ENCODE measurements around the gene JARID2. TPM values are rescaled to one million over a fixed set of nuclear protein-coding genes. Genes with fewer than 3 reads are reported as not detected.

JARID2 gene
- total RNA-seq = 10 to 100 TPM; 19.3 to 20.1 TPM

GRCh38 chr6:15245361-15246216, at the start of gene JARID2:
JARID2 (plus strand) TSS chr6:15246069; CDS start chr6:15246540, 471 bp downstream.
- Mint-ChIP-seq H3K36me3 (peaks cover 11% of the 10 kb centered on the region), H3K4me3 (peak within 1 kb of the TSS; percentile 96), H3K27me3 (no peaks in the 10 kb centered on the region), H3K4me1 (peaks cover 22% of the 10 kb centered on the region), H3K9me3 (no peaks in the 10 kb centered on the region), H3K27ac (peak within 1 kb of the TSS; percentile 99)
- DNase-seq = peak; percentile 93

GRCh38 chr6:15200087-15200486, 45.8 kb upstream of the JARID2 start:
- no peaks in the 10 kb centered on the region for H3K27me3 Mint-ChIP-seq
- H3K4me3 Mint-ChIP-seq = no peak overlapping the region
- DNase-seq = no peak
- no peaks in the 10 kb centered on the region for H3K9me3 Mint-ChIP-seq
- no peaks in the 10 kb centered on the region for H3K4me1 Mint-ChIP-seq
- H3K36me3 Mint-ChIP-seq = no peaks in the 10 kb centered on the region
- H3K27ac Mint-ChIP-seq = no peak overlapping the region

GRCh38 chr6:15205321-15205720, 40.5 kb upstream of the JARID2 start:
- no peak overlapping the region for H3K27ac Mint-ChIP-seq
- DNase-seq = no peak
- no peaks in the 10 kb centered on the region for H3K36me3 Mint-ChIP-seq
- H3K4me1 Mint-ChIP-seq = peaks cover 4% of the 10 kb centered on the region
- H3K9me3 Mint-ChIP-seq = no peaks in the 10 kb centered on the region
- H3K4me3 Mint-ChIP-seq = no peak overlapping the region
- H3K27me3 Mint-ChIP-seq = no peaks in the 10 kb centered on the region

GRCh38 chr6:15206887-15207286, 39.0 kb upstream of the JARID2 start:
- H3K4me3 Mint-ChIP-seq = no peak overlapping the region
- no peak overlapping the region for H3K27ac Mint-ChIP-seq
- DNase-seq = no peak
- H3K27me3 Mint-ChIP-seq = no peaks in the 10 kb centered on the region
- no peaks in the 10 kb centered on the region for H3K9me3 Mint-ChIP-seq
- no peaks in the 10 kb centered on the region for H3K36me3 Mint-ChIP-seq
- H3K4me1 Mint-ChIP-seq = peaks cover 4% of the 10 kb centered on the region

GRCh38 chr6:15207923-15208322, 37.9 kb upstream of the JARID2 start:
- H3K27ac Mint-ChIP-seq = no peak overlapping the region

GRCh38 chr6:15213838-15214400, 31.9 kb upstream of the JARID2 start:
- H3K4me1 Mint-ChIP-seq = no peaks in the 10 kb centered on the region
- no peaks in the 10 kb centered on the region for H3K36me3 Mint-ChIP-seq
- DNase-seq = no peak
- H3K9me3 Mint-ChIP-seq = no peaks in the 10 kb centered on the region
- no peaks in the 10 kb centered on the region for H3K27me3 Mint-ChIP-seq
- no peak overlapping the region for H3K4me3 Mint-ChIP-seq
- no peak overlapping the region for H3K27ac Mint-ChIP-seq

More at GRCh38 chr6:15207923-15208322, 37.9 kb upstream of the JARID2 start:
- H3K9me3 Mint-ChIP-seq = no peaks in the 10 kb centered on the region
- H3K4me3 Mint-ChIP-seq = no peak overlapping the region
- no peak for DNase-seq
- H3K27me3 Mint-ChIP-seq = no peaks in the 10 kb centered on the region
- peaks cover 4% of the 10 kb centered on the region for H3K4me1 Mint-ChIP-seq
- no peaks in the 10 kb centered on the region for H3K36me3 Mint-ChIP-seq

DNA sequence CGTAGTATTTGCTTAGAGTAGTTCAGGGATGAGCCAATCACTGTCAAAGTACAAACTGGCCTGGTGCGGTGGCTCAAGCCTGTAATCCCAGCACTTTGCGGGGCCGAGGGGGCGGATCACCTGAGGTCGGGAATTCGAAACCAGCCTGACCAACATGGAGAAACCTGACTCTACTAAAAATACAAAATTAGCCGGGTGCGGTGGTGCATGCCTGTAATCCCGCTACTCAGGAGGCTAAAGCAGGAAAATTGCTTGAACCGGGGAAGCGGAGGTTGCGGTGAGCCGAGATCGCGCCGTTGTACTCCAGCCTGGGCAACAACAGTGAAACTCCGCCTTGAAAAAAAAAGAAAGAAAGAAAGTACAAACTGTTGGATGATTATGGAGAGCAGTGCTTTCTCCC, 27.5 kb upstream of the JARID2 start:
- H3K27ac Mint-ChIP-seq = no peak overlapping the region
- H3K4me1 Mint-ChIP-seq = no peaks in the 10 kb centered on the region
- DNase-seq = no peak
- H3K36me3 Mint-ChIP-seq = no peaks in the 10 kb centered on the region
- H3K27me3 Mint-ChIP-seq = no peaks in the 10 kb centered on the region
- H3K9me3 Mint-ChIP-seq = no peaks in the 10 kb centered on the region
- H3K4me3 Mint-ChIP-seq = no peak overlapping the region

DNA sequence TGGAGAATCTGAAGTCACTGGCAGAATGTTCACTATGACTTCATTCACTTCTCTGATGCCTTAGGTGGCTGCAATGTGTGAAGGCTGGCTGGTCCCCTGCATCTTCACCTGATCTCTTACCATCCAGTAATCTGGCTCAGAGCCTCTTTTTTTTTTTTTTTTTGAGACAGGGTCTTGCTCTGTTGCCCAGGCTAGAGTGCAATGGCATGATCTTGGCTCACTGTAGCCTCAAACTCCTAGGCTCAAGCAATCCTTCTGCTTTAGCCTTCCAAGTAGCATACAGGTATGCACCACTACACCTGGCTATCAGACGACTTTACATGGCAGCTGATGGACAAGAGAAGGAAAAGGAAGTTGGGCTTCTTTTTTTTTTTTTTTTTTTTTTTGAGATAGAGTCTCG, 25.8 kb upstream of the JARID2 start:
- no peak overlapping the region for H3K4me3 Mint-ChIP-seq
- no peak for DNase-seq

GRCh38 chr6:15227827-15228318, 18.0 kb upstream of the JARID2 start:
- DNase-seq = no peak
- no peaks in the 10 kb centered on the region for H3K36me3 Mint-ChIP-seq
- H3K4me3 Mint-ChIP-seq = no peak overlapping the region
- no peaks in the 10 kb centered on the region for H3K27me3 Mint-ChIP-seq
- no peaks in the 10 kb centered on the region for H3K9me3 Mint-ChIP-seq
- H3K27ac Mint-ChIP-seq = no peak overlapping the region
- H3K4me1 Mint-ChIP-seq = no peaks in the 10 kb centered on the region

More for the DNA sequence above, 25.8 kb upstream of the JARID2 start:
- no peaks in the 10 kb centered on the region for H3K9me3 Mint-ChIP-seq
- H3K4me1 Mint-ChIP-seq = no peaks in the 10 kb centered on the region
- no peaks in the 10 kb centered on the region for H3K27me3 Mint-ChIP-seq
- no peak overlapping the region for H3K27ac Mint-ChIP-seq
- no peaks in the 10 kb centered on the region for H3K36me3 Mint-ChIP-seq

GRCh38 chr6:15230827-15231226, 15.0 kb upstream of the JARID2 start:
- Mint-ChIP-seq H3K4me3 (no peak overlapping the region), H3K27ac (no peak overlapping the region), H3K4me1 (no peaks in the 10 kb centered on the region), H3K27me3 (no peaks in the 10 kb centered on the region), H3K9me3 (no peaks in the 10 kb centered on the region), H3K36me3 (no peaks in the 10 kb centered on the region)
- no peak for DNase-seq

GRCh38 chr6:15232836-15233510, 12.9 kb upstream of the JARID2 start:
- H3K4me3 Mint-ChIP-seq = no peak overlapping the region
- no peaks in the 10 kb centered on the region for H3K9me3 Mint-ChIP-seq

DNA sequence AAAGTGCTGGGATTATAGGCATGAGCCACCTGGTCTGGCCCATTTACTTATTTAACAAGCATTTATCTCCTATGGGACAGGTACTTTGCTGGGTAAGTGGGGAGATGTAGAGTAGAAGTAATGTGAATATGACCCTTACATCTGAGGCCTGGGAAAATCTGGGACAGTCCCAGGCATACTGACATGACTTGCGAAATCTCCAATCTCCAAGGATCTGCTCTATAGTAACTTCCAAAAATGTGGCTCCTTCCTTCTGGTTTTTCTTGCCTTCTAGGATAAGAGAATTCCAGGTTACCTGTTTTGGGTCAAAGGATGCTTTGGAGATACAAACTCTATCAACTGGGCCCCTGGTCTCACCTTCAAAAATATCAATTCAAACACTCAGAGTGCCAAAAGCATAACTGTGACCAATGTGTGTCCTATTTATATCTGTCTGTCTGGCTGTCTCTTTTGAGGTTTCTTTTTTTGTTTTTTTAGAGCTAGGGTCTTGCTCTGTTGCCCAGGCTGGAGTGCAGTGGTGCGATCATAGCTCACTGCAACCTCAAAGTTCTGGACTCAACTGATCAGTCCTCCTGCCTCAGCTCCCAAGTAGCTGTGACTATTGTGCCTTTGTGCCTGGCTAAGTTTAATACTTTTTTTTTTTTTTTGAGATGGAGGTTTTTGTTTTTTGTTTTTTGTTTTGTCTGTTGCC, 11.7 kb upstream of the JARID2 start:
- H3K27me3 Mint-ChIP-seq = no peaks in the 10 kb centered on the region
- no peak overlapping the region for H3K27ac Mint-ChIP-seq
- no peaks in the 10 kb centered on the region for H3K9me3 Mint-ChIP-seq
- H3K4me1 Mint-ChIP-seq = no peaks in the 10 kb centered on the region
- no peaks in the 10 kb centered on the region for H3K36me3 Mint-ChIP-seq
- no peak overlapping the region for H3K4me3 Mint-ChIP-seq
- no peak for DNase-seq

More at GRCh38 chr6:15232836-15233510, 12.9 kb upstream of the JARID2 start:
- no peaks in the 10 kb centered on the region for H3K27me3 Mint-ChIP-seq
- H3K27ac Mint-ChIP-seq = no peak overlapping the region
- no peak for DNase-seq
- H3K4me1 Mint-ChIP-seq = no peaks in the 10 kb centered on the region
- no peaks in the 10 kb centered on the region for H3K36me3 Mint-ChIP-seq

- H3K27ac Mint-ChIP-seq = no peak overlapping the region
- H3K27me3 Mint-ChIP-seq = no peaks in the 10 kb centered on the region
- H3K4me1 Mint-ChIP-seq = peaks cover 9% of the 10 kb centered on the region
- DNase-seq = no peak
- no peaks in the 10 kb centered on the region for H3K9me3 Mint-ChIP-seq
- H3K36me3 Mint-ChIP-seq = no peaks in the 10 kb centered on the region
- no peak overlapping the region for H3K4me3 Mint-ChIP-seq
Measured at GRCh38 chr6:15239616-15240364, 6.1 kb upstream of the JARID2 start.

GRCh38 chr6:15242503-15242902, 3.4 kb upstream of the JARID2 start:
- peaks cover 6% of the 10 kb centered on the region for H3K36me3 Mint-ChIP-seq
- H3K4me3 Mint-ChIP-seq = no peak overlapping the region
- no peak for DNase-seq
- H3K27me3 Mint-ChIP-seq = no peaks in the 10 kb centered on the region
- H3K27ac Mint-ChIP-seq = no peak overlapping the region
- peaks cover 9% of the 10 kb centered on the region for H3K4me1 Mint-ChIP-seq
- H3K9me3 Mint-ChIP-seq = no peaks in the 10 kb centered on the region
